SK-MEL-5 (cell line): ENCODE results near the gene TMEM95. TPM values are rescaled to one million over a fixed set of nuclear protein-coding genes. Genes with fewer than 3 reads are reported as not detected.
"Not testable (repeated sequence)": the region's sequence is repeated elsewhere in the genome, so short reads cannot be mapped to it uniquely, and the experiment has no call there.

Experiments used
- DNase-seq: peaks from one replicate; pipeline ENCODE4 v3.0.0-alpha.2; 2016; ENCODE audit warnings: low read depth, low spot score
- in situ Hi-C: cut with HindIII; loops from 2 replicates; pipeline ENCODE4 v1.10.0; 2016; ENCODE audit warnings: low sequenced_read_pairs, high pct_unique_total_duplicates, low pct_unique_long_range_greater_than_20kb
- total RNA-seq: library from RNA; depleted of rRNA; stranded (reverse); fragments of >200 nt; shearing (Covaris generic); gene quantifications from 2 replicates; pipeline ENCODE4 v1.2.3, GENCODE V29; 2014

The TMEM95 gene
- total RNA-seq, 1 experiment from 2014 or later, result not detected

DNA sequence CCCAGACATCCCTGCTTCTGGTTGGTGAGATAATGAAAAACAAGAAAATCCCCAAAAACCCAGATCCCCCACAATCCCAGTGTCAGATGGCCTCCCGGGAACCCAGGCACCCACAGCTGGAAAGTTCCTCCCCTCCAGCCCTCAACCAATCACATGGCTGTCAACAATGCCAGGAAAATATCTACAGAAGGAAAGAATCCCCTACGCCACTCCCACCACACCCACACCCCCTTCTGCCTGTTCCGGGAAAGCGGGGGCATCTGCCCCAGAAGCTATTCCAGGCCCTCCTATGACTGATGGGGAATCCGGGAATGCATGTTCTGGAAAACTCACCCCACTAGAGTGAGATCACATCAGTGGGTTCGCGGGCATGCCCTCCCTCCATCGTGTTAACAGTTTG, 1.8 kb downstream of the TMEM95 start:
- in situ Hi-C loops, result no loop called here
- DNase-seq, result no peak

GRCh38 chr17:7357381-7357780, 2.4 kb downstream of the TMEM95 start:
- DNase-seq, result no peak
- in situ Hi-C loops, result no loop called here

GRCh38 chr17:7361906-7362305, 7.0 kb downstream of the TMEM95 start:
- DNase-seq, result no peak
- in situ Hi-C loops, result no loop called here

DNA sequence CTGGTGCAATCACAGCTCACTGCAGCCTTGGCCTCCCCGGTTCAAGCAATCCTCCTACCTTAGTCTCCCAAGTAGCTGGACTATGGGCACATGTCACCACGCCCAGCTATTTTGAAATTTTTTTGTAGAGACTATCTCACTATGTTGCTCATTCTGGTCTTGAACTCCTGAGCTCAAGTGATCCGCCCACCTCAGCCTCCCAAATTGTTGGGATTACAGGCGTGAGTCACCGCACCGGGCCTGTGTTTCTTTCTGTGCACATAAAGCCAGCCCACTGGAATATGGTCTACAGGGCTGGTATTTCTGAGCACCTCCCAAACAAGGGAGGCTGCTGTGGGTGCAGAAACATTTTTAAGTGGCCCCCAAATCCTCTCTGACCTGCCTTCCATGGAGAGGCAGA, 8.4 kb downstream of the TMEM95 start:
- in situ Hi-C loops, result no loop called here

DNA sequence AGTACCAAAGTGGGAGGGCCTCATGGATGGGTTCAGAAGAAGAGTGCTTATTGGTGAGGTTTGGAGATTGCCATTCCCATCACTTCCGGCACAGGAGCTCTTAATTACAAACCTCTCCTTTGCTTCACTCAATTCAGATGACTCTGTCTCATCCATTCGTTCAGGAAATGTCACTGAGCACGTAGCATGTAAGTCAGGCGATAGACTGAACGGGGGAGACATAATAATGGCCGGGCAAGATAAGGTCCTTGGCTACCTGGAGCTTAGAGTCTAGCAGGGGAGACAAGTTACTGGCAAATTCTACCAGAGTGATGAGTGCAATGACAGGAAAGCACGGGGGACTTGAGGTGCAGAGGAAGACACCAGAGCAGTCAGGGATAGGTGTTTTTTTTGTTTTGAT, 11.0 kb downstream of the TMEM95 start:
- in situ Hi-C loops, result not testable (repeated sequence)

More for the DNA sequence above, 8.4 kb downstream of the TMEM95 start:
- DNase-seq, result no peak

GRCh38 chr17:7367083-7367482, 12.1 kb downstream of the TMEM95 start:
- in situ Hi-C loops, result no loop called here
- no peak for DNase-seq

More for the DNA sequence above, 11.0 kb downstream of the TMEM95 start:
- DNase-seq, result not testable (repeated sequence)

DNA sequence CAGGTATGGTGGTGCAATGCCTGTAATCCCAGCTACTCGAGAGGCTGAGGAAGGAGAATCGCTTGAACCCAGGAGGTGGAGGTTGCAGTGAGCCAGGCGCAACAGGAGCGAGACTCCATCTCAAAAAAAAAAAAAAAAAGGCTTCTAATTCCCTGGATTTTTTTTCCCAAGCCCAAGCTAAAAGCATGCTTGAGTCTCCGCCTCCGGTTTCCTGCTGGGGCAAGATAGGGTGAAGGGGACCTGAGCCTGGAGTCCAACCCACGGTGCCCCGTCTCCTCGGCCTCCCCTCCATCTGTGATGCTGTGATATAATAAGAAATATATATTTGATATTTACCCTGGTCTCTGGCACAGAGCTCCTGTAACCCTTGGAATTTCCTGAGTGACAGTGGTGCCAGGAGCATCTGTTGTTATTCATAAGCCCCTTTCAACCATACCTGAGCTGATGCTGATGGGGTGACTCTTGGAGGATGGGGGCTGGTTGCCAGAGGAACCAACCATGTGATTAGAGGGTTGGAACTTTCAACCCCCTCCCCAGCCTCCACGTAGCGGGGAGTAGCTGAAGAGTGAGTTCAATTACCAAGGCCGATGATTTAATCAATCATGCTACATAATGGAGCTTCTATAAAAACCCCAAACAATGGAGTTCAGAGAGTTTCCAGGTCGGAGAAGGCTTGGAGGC, 13.1 kb downstream of the TMEM95 start:
- DNase-seq, result no peak
- in situ Hi-C loops, result no loop called here

GRCh38 chr17:7368599-7368994, 13.6 kb downstream of the TMEM95 start:
- DNase-seq, in situ Hi-C loops: not testable (repeated sequence)

DNA sequence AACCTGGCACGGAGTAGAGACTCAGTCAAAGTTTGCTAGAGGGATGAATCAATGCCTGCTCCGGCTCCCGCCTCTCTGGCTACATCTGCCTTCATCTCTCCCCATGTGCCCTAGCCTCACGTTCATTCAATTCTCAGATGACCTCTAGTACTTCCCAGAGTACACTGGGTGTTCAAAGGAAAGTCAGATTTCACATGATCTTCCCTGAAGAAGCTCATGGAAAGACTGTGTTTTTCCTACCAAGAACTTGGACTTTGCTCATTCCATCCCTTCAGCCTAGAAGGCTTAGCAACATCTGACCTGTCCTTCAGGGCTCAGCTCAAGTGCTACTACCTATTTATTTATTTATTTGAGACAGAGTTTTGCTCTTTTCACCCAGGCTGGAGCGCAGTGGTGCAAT, 14.9 kb downstream of the TMEM95 start:
- no peak for DNase-seq
- in situ Hi-C loops, result no loop called here

DNA sequence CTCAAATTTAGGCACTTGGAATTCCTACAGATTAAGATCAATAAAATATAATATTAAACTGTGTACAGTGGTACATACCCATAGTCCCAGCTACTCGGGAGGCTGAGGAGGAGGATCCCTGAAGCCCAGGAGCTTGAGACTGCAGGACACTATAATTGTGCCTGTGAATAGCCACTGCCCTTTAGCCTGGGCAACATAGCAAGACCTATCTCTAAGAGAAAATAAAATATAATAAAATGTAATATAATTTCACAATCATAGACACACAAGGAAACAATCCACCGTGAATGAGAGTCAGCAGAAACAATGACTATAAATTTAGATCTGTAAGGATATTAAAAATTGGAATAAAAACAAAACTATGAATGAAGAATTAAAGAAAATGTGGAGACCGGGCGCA, 15.9 kb downstream of the TMEM95 start:
- in situ Hi-C loops, result no loop called here
- DNase-seq, result no peak

GRCh38 chr17:7374353-7374752, 19.4 kb downstream of the TMEM95 start:
- in situ Hi-C loops, result no loop called here
- DNase-seq, result no peak

DNA sequence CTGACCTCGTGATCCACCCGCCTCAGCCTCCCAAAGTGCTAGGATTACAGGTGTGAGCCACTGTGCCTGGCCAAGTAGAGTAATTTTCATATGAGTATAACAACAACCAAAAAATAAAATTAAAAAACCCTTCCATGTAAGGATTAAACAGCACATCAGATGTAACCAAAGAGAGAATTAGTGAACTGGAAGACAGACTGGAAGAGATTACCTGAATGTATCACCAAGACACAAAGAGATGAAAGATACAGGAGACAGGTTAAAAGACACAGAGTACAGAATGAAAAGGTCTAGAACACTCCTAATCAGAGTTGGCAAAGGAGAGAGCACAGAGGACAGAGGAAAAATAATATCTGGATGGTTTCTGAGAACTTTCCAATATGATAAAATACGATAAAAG, 24.2 kb downstream of the TMEM95 start:
- in situ Hi-C loops, result no loop called here
- no peak for DNase-seq

GRCh38 chr17:7380321-7380720, 25.4 kb downstream of the TMEM95 start:
- DNase-seq, result no peak
- in situ Hi-C loops, result no loop called here

- in situ Hi-C loops, result no loop called here
- DNase-seq, result no peak
Measured at GRCh38 chr17:7380855-7381683, 26.1 kb downstream of the TMEM95 start, which contains the start of gene TNK1. Gene TNK1, plus strand, starts transcription at chr17:7381089. Its CDS starts 1,838 bp downstream, at chr17:7382927.

DNA sequence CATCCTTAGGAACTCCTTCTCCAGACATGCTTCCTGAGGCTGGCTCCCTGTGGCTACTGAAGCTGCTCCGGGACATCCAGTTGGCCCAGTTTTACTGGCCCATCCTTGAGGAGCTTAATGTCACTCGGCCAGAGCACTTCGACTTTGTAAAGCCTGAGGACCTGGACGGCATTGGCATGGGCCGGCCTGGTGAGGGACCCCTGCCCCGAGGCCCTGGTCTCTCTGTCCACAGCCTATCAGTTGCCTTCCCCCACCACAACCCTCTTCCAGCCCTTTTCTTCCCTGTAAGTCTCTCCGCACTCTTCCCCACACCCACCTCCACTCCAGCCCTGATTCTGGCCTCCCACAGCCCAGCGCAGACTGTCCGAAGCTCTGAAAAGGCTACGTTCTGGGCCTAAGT, 27.9 kb downstream of the TMEM95 start:
- no peak for DNase-seq
- in situ Hi-C loops, result no loop called here

- no peak for DNase-seq
- in situ Hi-C loops, result no loop called here
Measured at GRCh38 chr17:7383371-7383741, 28.4 kb downstream of the TMEM95 start.

GRCh38 chr17:7383742-7384488, 29.0 kb downstream of the TMEM95 start:
- in situ Hi-C loops, result no loop called here
- no peak for DNase-seq

DNA sequence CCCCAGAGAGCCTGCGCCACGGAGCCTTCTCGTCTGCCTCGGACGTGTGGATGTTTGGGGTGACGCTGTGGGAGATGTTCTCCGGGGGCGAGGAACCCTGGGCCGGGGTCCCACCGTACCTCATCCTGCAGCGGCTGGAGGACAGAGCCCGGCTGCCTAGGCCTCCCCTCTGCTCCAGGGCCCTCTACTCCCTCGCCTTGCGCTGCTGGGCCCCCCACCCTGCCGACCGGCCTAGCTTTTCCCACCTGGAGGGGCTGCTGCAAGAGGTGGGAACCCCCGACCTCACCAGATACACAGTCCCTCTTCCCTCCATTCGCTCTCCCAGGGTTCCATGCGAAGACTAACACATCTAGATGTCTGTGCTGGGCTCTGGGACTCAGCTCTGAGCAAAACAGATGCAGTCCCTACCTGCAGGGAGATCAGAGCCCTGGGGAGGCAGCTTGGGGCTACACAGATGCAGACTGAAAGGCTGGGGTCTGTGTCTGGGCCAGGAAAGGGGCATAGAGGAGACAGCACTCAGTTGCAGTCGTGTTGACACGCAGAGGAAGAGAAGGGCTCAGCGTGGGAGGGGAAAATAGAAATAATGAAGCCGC, 29.6 kb downstream of the TMEM95 start:
- DNase-seq, result no peak
- in situ Hi-C loops, result no loop called here
